K562 (cell line): ENCODE data around the gene RORB.

Experiments
- CREM ChIP-seq: IDR thresholded peaks from 2 replicates; pipeline ENCODE4 v1.6.1; 2014; ENCODE audit warnings: antibody characterized with exemption, low read depth
- DDX20 ChIP-seq: fragments of 450-650 bp; IDR thresholded peaks from 2 replicates; pipeline ENCODE4 v1.6.1; 2016; ENCODE audit warnings: missing genetic modification characterization, low read depth, mild to moderate bottlenecking, missing compliant biosample characterization, moderate library complexity
- FIP1L1 ChIP-seq: fragments of 200-400 bp; formaldehyde crosslinking; IDR thresholded peaks from 2 replicates; pipeline ENCODE4 v1.6.1; 2018; ENCODE audit warnings: mild to moderate bottlenecking, low read depth, low read length; ENCODE audit not compliant: poor library complexity, severe bottlenecking
- MECOM ChIP-seq: fragments of 250-450 bp; sonication (Bioruptor Pico); IDR thresholded peaks from 2 replicates; pipeline ENCODE4 v1.8.0; 2022; ENCODE audit warnings: inconsistent platforms
- NELFE ChIP-seq: IDR thresholded peaks from 2 replicates; pipeline ENCODE4 v1.6.1; 2011; ENCODE audit warnings: mild to moderate bottlenecking; ENCODE audit not compliant: insufficient read depth, insufficient read length
- POLR2G ChIP-seq: fragments of 200-400 bp; formaldehyde crosslinking; IDR thresholded peaks from 2 replicates; pipeline ENCODE4 v1.6.1; 2017; ENCODE audit warnings: low read depth, mild to moderate bottlenecking, antibody characterized with exemption, low read length, moderate library complexity
- YY1 ChIP-seq, 3 experiments: IDR thresholded peaks; 2 replicates each; pipeline ENCODE4 v1.6.1; 2011; ENCODE audit warnings: low read length in 2 of 3, mild to moderate bottlenecking in 2 of 3, moderate library complexity in 2 of 3, borderline replicate concordance in 1 of 3, control low read depth in 1 of 3, low read depth in 1 of 3; ENCODE audit not compliant: insufficient read depth in 3 of 3, insufficient replicate concordance in 2 of 3, control insufficient read depth in 1 of 3, insufficient read length in 1 of 3; ENCODE audit errors: extremely low read depth in 1 of 3
- ZFP1 ChIP-seq: fragments of 450-650 bp; formaldehyde crosslinking; IDR thresholded peaks from 2 replicates; pipeline ENCODE4 v1.4.0; 2020; ENCODE audit warnings: mild to moderate bottlenecking, mixed read lengths
- ZNF445 ChIP-seq: fragments of 250-450 bp; sonication (Bioruptor Pico); IDR thresholded peaks from 2 replicates; pipeline ENCODE4 v1.4.0; 2020; ENCODE audit warnings: low read depth, mild to moderate bottlenecking, moderate library complexity
- ZSCAN32 ChIP-seq: fragments of 450-650 bp; formaldehyde crosslinking; IDR thresholded peaks from 2 replicates; pipeline ENCODE4 v1.4.0; 2020; ENCODE audit warnings: mild to moderate bottlenecking, moderate library complexity
- TF ChIP-seq, protein P1 (sequence below): fragments of 250-450 bp; sonication (Bioruptor Pico); IDR thresholded peaks from 2 replicates; pipeline ENCODE4 v1.5.0; 2021
- TF ChIP-seq, protein P2 (sequence below), 3 experiments: IDR thresholded peaks in 2 of 3; conservative IDR thresholded peaks in 1 of 3; 2 replicates each; pipeline ENCODE4 v1.5.1; 2011 to 2012; ENCODE audit warnings: low read length in 3 of 3, mild to moderate bottlenecking in 3 of 3, control low read depth in 2 of 3, improper control_type of control experiment in 1 of 3, inconsistent platforms in 1 of 3, low read depth in 1 of 3, mixed read lengths in 1 of 3, moderate library complexity in 1 of 3; ENCODE audit not compliant: insufficient read depth in 2 of 3

DNA sequence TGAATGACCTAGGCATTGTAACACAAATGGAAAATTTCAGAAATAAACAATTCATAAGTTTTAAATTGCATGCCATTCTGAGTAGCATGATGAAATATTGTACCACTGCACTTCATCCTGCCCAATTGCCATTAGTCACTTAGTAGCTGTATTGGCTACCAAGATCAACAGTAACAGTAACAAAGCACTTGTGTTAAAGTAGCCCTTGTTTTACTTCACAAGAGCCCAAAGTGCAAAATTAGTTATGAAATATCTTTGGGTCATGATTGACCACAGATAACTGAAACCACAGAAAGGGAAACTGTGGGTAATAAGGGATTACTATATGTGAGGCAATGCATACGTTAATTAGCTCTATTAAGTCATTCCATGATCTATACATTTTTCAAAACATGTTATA lies 33.3 kb upstream of the RORB start:
- TF ChIP-seq ZSCAN32 (no peak), DDX20 (tag) (no peak), MECOM (CRISPR knock-in tag) (no peak), NELFE (no peak), POLR2G (no peak), ZNF445 (CRISPR knock-in tag) (no peak), ZFP1 (CRISPR knock-in tag) (no peak), YY1 (IDR thresholded peaks at IDR 0.05; ENCODE audit: borderline replicate concordance in 1 of 3, control insufficient read depth in 1 of 3, extremely low read depth in 1 of 3, insufficient read depth in 3 of 3, insufficient read length in 1 of 3, insufficient replicate concordance in 2 of 3, low read depth in 1 of 3, low read length in 2 of 3) (no peak), CREM (no peak), FIP1L1 (no peak)
- TF ChIP-seq, protein P1, sequence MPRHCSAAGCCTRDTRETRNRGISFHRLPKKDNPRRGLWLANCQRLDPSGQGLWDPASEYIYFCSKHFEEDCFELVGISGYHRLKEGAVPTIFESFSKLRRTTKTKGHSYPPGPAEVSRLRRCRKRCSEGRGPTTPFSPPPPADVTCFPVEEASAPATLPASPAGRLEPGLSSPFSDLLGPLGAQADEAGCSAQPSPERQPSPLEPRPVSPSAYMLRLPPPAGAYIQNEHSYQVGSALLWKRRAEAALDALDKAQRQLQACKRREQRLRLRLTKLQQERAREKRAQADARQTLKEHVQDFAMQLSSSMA, result no peak
- TF ChIP-seq, protein P2, sequence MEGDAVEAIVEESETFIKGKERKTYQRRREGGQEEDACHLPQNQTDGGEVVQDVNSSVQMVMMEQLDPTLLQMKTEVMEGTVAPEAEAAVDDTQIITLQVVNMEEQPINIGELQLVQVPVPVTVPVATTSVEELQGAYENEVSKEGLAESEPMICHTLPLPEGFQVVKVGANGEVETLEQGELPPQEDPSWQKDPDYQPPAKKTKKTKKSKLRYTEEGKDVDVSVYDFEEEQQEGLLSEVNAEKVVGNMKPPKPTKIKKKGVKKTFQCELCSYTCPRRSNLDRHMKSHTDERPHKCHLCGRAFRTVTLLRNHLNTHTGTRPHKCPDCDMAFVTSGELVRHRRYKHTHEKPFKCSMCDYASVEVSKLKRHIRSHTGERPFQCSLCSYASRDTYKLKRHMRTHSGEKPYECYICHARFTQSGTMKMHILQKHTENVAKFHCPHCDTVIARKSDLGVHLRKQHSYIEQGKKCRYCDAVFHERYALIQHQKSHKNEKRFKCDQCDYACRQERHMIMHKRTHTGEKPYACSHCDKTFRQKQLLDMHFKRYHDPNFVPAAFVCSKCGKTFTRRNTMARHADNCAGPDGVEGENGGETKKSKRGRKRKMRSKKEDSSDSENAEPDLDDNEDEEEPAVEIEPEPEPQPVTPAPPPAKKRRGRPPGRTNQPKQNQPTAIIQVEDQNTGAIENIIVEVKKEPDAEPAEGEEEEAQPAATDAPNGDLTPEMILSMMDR (IDR thresholded peaks at IDR 0.05 in 2 of 3, conservative IDR thresholded peaks at IDR 0.05 in 1 of 3; ENCODE audit: insufficient read depth in 2 of 3, low read depth in 1 of 3, low read length in 3 of 3), result no peak
